GM13976 (cell line): ENCODE data around the gene SUPT6H.
"Not testable (repeated sequence)": the region's sequence is repeated elsewhere in the genome, so short reads cannot be mapped to it uniquely, and the experiment has no call there.

Source experiments
- DNase-seq: peaks from one replicate; pipeline ENCODE4 v3.0.0; 2012; ENCODE audit warnings: low spot score
- CTCF ChIP-seq: IDR thresholded peaks from 2 replicates; pipeline ENCODE4 v1.5.1; 2012; ENCODE audit warnings: borderline replicate concordance, mild to moderate bottlenecking; ENCODE audit not compliant: insufficient read depth; ENCODE audit errors: extremely low read depth, missing control alignments, control extremely low read depth
- in situ Hi-C: fragments of 300-500 bp; cut with MboI; formaldehyde crosslinking; loops from one replicate; pipeline ENCODE4 v1.12.0; 2022; ENCODE audit warnings: low sequenced_read_pairs, mixed read lengths, inconsistent platforms; ENCODE audit not compliant: unreplicated experiment

SUPT6H gene

GRCh38 chr17:28716740-28717577, 55.0 kb downstream of the SUPT6H start:
- no peak for DNase-seq
- TF ChIP-seq CTCF: no peak
- in situ Hi-C loops: no loop called here

DNA sequence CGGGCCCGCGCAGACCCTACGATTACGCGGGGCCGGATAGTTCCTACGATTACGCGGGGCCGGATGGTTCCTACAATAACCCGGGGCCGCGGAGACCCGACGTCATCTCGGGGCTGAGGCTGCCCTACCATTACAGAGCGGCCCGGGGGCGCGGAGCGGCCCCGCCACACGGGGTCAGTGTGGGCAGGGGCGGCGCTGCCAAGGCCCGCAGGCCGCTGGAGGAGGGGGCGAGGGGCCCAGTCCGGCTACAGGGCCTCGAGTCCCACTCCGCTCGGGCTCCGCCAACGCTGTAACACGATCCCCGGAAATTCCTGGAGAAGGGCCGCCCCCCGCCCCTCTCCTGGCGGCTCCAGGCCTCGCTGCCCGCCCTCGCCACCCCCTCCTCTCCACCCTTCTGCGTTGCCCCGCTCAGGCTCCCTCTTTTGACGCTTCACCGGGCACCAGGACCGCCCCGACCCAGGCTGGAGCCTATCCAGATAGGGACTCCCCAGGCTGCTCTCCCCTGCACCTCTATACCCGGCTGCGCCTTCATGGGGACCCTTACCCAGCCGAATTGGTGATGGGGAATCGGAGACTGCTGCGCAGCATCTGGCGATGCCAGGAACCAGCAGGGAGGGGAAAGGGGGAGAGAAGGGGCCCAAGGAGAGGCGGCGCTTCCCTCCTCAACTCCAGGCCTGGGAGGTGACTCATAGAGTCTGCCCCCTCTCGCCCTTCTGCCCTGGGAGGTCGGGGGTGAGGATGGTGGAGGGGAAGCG, 55.8 kb downstream of the SUPT6H start, which contains the start of gene RAB34:
RAB34 (minus strand) TSS at position 291 of the 755 bp plus-strand sequence. CDS start 602 bp downstream, outside the sequence.
- DNase-seq: peak; percentile 41
- TF ChIP-seq CTCF: peak; percentile 33
- in situ Hi-C loops: no loop called here

- TF ChIP-seq CTCF: no peak
- no peak for DNase-seq
- in situ Hi-C loops: no loop called here
Observed at GRCh38 chr17:28718333-28719020, 56.5 kb downstream of the SUPT6H start.

- DNase-seq: no peak
- in situ Hi-C loops: no loop called here
- no peak for TF ChIP-seq CTCF
Observed at GRCh38 chr17:28719021-28719433, 57.0 kb downstream of the SUPT6H start.

DNA sequence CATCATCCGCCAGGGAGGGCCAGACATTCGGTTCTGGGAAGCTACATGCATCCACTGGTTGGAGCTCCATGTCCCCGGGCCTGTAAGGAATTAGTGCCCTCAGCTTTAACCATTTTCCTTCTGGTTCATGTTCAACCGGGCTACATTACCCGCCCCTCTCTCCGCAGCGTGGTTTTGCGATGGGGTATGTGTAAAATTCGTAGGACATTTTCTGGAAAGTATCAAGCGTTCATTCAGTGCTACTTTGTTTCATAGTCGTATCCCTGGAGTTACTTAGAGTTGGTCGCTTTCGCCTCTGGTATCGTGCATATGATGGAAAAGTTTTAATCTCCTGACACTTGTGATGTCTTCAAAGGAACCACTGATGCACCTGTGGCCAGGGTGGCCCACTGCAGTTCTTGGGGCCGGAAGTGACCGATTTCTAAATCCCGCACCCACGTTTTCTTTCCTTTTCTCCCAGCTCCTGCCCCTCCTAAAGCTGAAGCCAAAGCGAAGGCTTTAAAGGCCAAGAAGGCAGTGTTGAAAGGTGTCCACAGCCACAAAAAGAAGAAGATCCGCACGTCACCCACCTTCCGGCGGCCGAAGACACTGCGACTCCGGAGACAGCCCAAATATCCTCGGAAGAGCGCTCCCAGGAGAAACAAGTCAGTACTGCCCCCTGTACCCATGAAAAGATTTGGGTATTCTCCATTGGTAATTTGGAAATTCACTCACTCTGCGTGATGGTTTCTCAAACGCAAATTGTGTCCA, 58.4 kb downstream of the SUPT6H start:
- TF ChIP-seq CTCF: no peak
- in situ Hi-C loops: no loop called here
- no peak for DNase-seq

DNA sequence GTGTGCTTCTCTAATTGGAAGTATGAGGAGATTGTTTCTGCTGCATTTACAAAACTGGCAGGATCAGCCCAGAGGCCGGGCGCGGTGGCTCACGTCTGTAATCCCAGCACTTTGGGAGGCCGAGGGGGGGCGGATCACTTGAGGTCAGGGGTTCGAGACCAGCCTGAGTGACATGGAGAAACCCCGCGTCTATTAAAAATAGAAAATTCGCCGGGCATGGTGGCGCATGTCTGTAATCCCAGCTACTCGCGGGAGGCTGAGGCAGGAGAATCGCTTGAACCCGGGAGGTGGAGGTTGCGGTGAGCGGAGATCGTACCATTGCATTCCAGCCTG, 59.0 kb downstream of the SUPT6H start:
- in situ Hi-C loops, DNase-seq: not testable (repeated sequence)
